B cell (primary cell): ENCODE data around the gene NOS1. TPM values are rescaled to one million over a fixed set of nuclear protein-coding genes. Genes with fewer than 3 reads are reported as not detected.

ENCODE experiments used
- ATAC-seq: fragments of 200-7000 bp; cut with Tn5 transposase; one replicate; pipeline ENCODE4 v1.10.0; 2021; ENCODE audit warnings: low read depth, mild to moderate bottlenecking, moderate number of reproducible peaks, moderate library complexity
- CTCF ChIA-PET: fragments of 350-600 bp; sonication (Branson Sonifier 250); formaldehyde crosslinking; loops from one replicate; lab custom pipeline; 2021; ENCODE audit warnings: antibody characterized with exemption, inconsistent platforms; lab: Charles Lee
- POLR2A ChIA-PET: fragments of 350-600 bp; sonication (Branson Sonifier 250); formaldehyde crosslinking; loops from one replicate; lab custom pipeline; 2021; ENCODE audit warnings: antibody characterized with exemption; lab: Charles Lee
- DNase-seq: peaks from one replicate; pipeline ENCODE4 v3.0.0; 2013
- H2AFZ ChIP-seq: 2 replicates; pipeline ENCODE4 v1.6.1; 2012; ENCODE audit warnings: mild to moderate bottlenecking, low read depth, low read length; ENCODE audit not compliant: insufficient read depth, poor library complexity, severe bottlenecking
- H3K27ac ChIP-seq, 2 donors: 1 replicate in 1 of 2; 2 replicates in 1 of 2; pipeline ENCODE4 v1.5.1; 2012 to 2013; ENCODE audit warnings: low read length in 2 of 2, mild to moderate bottlenecking in 2 of 2, moderate library complexity in 1 of 2
- H3K27me3 ChIP-seq, 4 experiments: fragments of 200-600 bp in 1 of 4; sonication (generic) in 1 of 4; replicated peaks in 1 of 4; 1 replicate in 2 of 4; 2 replicates in 2 of 4; pipeline versions ENCODE4 v1.6.1 to v1.7.0; 2013 to 2016; ENCODE audit warnings: low read length in 3 of 4, mild to moderate bottlenecking in 2 of 4, mixed read lengths in 1 of 4, moderate library complexity in 1 of 4; ENCODE audit not compliant: insufficient read depth in 4 of 4, control insufficient read depth in 3 of 4; ENCODE audit errors: control extremely low read depth in 1 of 4
- H3K36me3 ChIP-seq, 2 experiments: replicated peaks in 1 of 2; 1 replicate in 1 of 2; 2 replicates in 1 of 2; pipeline versions ENCODE4 v1.6.1 to v1.7.1; 2013; ENCODE audit warnings: low read length in 1 of 2; ENCODE audit not compliant: insufficient read depth in 2 of 2, control insufficient read depth in 1 of 2; ENCODE audit errors: control extremely low read depth in 1 of 2, extremely low read depth in 1 of 2
- H3K4me1 ChIP-seq, 2 donors: fragments of 200-600 bp in 1 of 2; sonication (generic) in 1 of 2; 1 replicate in 1 of 2; 2 replicates in 1 of 2; pipeline versions ENCODE4 v1.5.1 to v1.6.1; 2013 to 2017; ENCODE audit warnings: low read length in 2 of 2; ENCODE audit not compliant: control insufficient read depth in 2 of 2, insufficient read depth in 2 of 2
- H3K4me2 ChIP-seq: replicated peaks from 2 replicates; pipeline ENCODE3; 2012; ENCODE audit warnings: mild to moderate bottlenecking, low read depth, low read length; ENCODE audit not compliant: poor library complexity, severe bottlenecking
- H3K4me3 ChIP-seq, 5 experiments: fragments of 200-600 bp in 1 of 5; sonication (generic) in 1 of 5; 1 replicate in 3 of 5; 2 replicates in 2 of 5; pipeline versions ENCODE4 v1.5.1 to v1.7.0; 2011 to 2016; ENCODE audit warnings: low read length in 4 of 5, mild to moderate bottlenecking in 4 of 5, low read depth in 2 of 5, control low read depth in 1 of 5, moderate library complexity in 1 of 5; ENCODE audit not compliant: insufficient read depth in 1 of 5; ENCODE audit errors: control extremely low read depth in 1 of 5, extremely low read depth in 1 of 5
- H3K79me2 ChIP-seq: fragments of 200-600 bp; sonication (generic); one replicate; pipeline ENCODE4 v1.6.0; 2016; ENCODE audit warnings: low read length; ENCODE audit not compliant: control insufficient read depth, insufficient read depth
- H3K9ac ChIP-seq: fragments of 200-600 bp; sonication (generic); 2 replicates; pipeline ENCODE4 v1.6.1; 2017; ENCODE audit warnings: mild to moderate bottlenecking, low read length, moderate library complexity
- H3K9me3 ChIP-seq, 3 donors: one replicate each; pipeline versions ENCODE4 v1.6.1 to v1.7.1; 2013; ENCODE audit warnings: low read length in 2 of 3; ENCODE audit not compliant: control insufficient read depth in 2 of 3, insufficient read depth in 1 of 3; ENCODE audit errors: control extremely low read depth in 1 of 3
- H4K20me1 ChIP-seq: 2 replicates; pipeline ENCODE4 v1.6.0; 2012; ENCODE audit warnings: mild to moderate bottlenecking, low read length; ENCODE audit not compliant: insufficient read depth, control insufficient read depth, poor library complexity, severe bottlenecking
- H3K27ac Mint-ChIP-seq: one replicate; pipeline ENCODE4 v1.8.0; 2021; ENCODE audit warnings: mixed read lengths
- H3K27me3 Mint-ChIP-seq: one replicate; pipeline ENCODE4 v1.8.0; 2021; ENCODE audit warnings: mixed read lengths
- H3K4me1 Mint-ChIP-seq: one replicate; pipeline ENCODE4 v1.8.0; 2021; ENCODE audit warnings: mixed read lengths
- H3K4me3 Mint-ChIP-seq: one replicate; pipeline ENCODE4 v1.8.0; 2021; ENCODE audit warnings: mixed read lengths
- H3K9me3 Mint-ChIP-seq: one replicate; pipeline ENCODE4 v1.8.0; 2022; ENCODE audit warnings: mixed read lengths; ENCODE audit not compliant: insufficient read depth
- CTCF ChIP-seq: fragments of 200-600 bp; IDR thresholded peaks from one replicate; pipeline ENCODE4 v1.8.0; 2022; ENCODE audit warnings: antibody characterized with exemption, mild to moderate bottlenecking
- EZH2 ChIP-seq: IDR thresholded peaks from 2 replicates; pipeline ENCODE4 v1.6.1; 2012; ENCODE audit warnings: borderline replicate concordance, low read depth, mild to moderate bottlenecking, moderate library complexity, low read length; ENCODE audit not compliant: insufficient read depth, poor library complexity, severe bottlenecking
- WGBS: methylation state at CpG from one replicate; pipeline ENCODE4 v1.1.5; 2013; ENCODE audit warnings: missing lambda C conversion rate; ENCODE audit not compliant: insufficient coverage; 5-methylcytosine and 5-hydroxymethylcytosine counted together
- intact Hi-C: fragments of 100-400 bp; cut with micrococcal nuclease; formaldehyde crosslinking; loops from one replicate; pipeline ENCODE4 v1.10.0; 2022
- polyA plus RNA-seq: library from polyadenylated mRNA; depleted of rRNA; stranded (reverse); fragments of >200 nt; gene quantifications from 2 replicates; pipeline ENCODE4 v1.2.3, GENCODE V29; 2012
- total RNA-seq, 2 donors: library from RNA; stranded (reverse); fragments of 120-200 nt in 1 of 2; gene quantifications; 1 replicate in 1 of 2; 2 replicates in 1 of 2; pipeline versions ENCODE4 v1.2.3 to v1.2.4, GENCODE V29; 2013 to 2022

NOS1 gene
- total and polyA plus RNA-seq, 2 donors (not counting 1 experiment from before 2014, with no cell fraction given) = not detected

- ATAC-seq = no peak
- H3K27ac Mint-ChIP-seq = no peak overlapping the region
- H3K9me3 Mint-ChIP-seq = peaks cover 6% of the 10 kb centered on the region
- no peak overlapping the region for H3K27ac ChIP-seq
- H3K9ac ChIP-seq = no peak overlapping the region
- H3K4me3 Mint-ChIP-seq = no peak overlapping the region
- H3K36me3 ChIP-seq = no peaks in the 10 kb centered on the region
- H4K20me1 ChIP-seq = no peaks in the 10 kb centered on the region
- peaks cover 0 to 10% (median 0%) of the 10 kb centered on the region in 3 donors for H3K9me3 ChIP-seq
- H3K79me2 ChIP-seq = no peaks in the 10 kb centered on the region
- no CpG with 5 or more reads among the region's 1 CpG for WGBS
- no peak for TF ChIP-seq EZH2
- TF ChIP-seq CTCF = no peak
- H2AFZ ChIP-seq = no peak overlapping the region
- intact Hi-C loops = no loop called here
- H3K4me3 ChIP-seq = no peak overlapping the region
- ChIA-PET CTCF (no interaction called here), POLR2A (no interaction called here)
- peaks cover 0 to 4% (median 0%) of the 10 kb centered on the region in 4 experiments for H3K27me3 ChIP-seq
- H3K4me1 Mint-ChIP-seq = no peaks in the 10 kb centered on the region
- H3K4me2 ChIP-seq = no peak overlapping the region
- no peaks in the 10 kb centered on the region for H3K4me1 ChIP-seq
- no peak for DNase-seq
- H3K27me3 Mint-ChIP-seq = peaks cover 31% of the 10 kb centered on the region
Measured at GRCh38 chr12:117293510-117293909, 67.9 kb downstream of the NOS1 start.

DNA sequence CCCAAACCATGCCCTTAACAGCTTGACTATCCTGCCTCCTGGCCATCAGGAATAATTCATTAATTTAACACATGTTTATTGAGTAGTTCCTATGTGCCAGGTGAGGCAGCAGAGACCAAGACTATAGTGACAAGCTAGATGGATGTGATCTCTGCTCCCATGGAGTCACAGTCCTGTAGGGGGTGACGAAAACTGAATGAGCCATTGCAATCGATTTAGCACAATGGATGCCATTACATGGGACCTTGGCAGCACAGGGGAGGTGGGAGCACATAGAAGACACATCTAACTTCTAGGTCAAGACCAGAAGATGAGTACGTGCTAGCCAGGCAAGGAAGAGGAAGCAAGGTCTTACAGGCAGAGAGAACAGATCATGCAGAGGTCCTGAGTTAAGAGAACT, 68.7 kb downstream of the NOS1 start:
- Histone ChIP-seq H3K79me2 (no peaks in the 10 kb centered on the region), H3K27ac (no peak overlapping the region), H3K4me1 (no peaks in the 10 kb centered on the region), H2AFZ (no peak overlapping the region), H3K9ac (no peak overlapping the region), H3K27me3 (no peaks in the 10 kb centered on the region), H4K20me1 (no peaks in the 10 kb centered on the region), H3K4me2 (no peak overlapping the region), H3K9me3 (peaks cover 0 to 10% (median 0%) of the 10 kb centered on the region in 3 donors), H3K36me3 (no peaks in the 10 kb centered on the region), H3K4me3 (no peak overlapping the region)
- DNase-seq = no peak
- ATAC-seq = no peak
- CTCF ChIA-PET = interaction anchor here (0.6 kb wide), 1 partner anchor 14 kb away, joined by 3 read pairs; no protein-coding TSS in a partner anchor
- TF ChIP-seq CTCF (no peak), EZH2 (no peak)
- H3K27ac Mint-ChIP-seq = no peak overlapping the region
- 91% methylated on average over 3 of the region's 3 CpGs for WGBS
- POLR2A ChIA-PET = no interaction called here
- intact Hi-C loops = no loop called here
- H3K4me3 Mint-ChIP-seq = no peak overlapping the region
- peaks cover 6% of the 10 kb centered on the region for H3K9me3 Mint-ChIP-seq
- peaks cover 27% of the 10 kb centered on the region for H3K27me3 Mint-ChIP-seq
- no peaks in the 10 kb centered on the region for H3K4me1 Mint-ChIP-seq
